Neural cell (in vitro differentiated cells): ENCODE measurements around the gene SUV39H1. TPM values are rescaled to one million over a fixed set of nuclear protein-coding genes. Genes with fewer than 3 reads are reported as not detected.
"Not testable (repeated sequence)": the region's sequence is repeated elsewhere in the genome, so short reads cannot be mapped to it uniquely, and the experiment has no call there.

Source experiments
- H2AFZ ChIP-seq: fragments of 200-600, 300-800 bp; sonication (generic), shearing (Covaris generic); 2 replicates; pipeline ENCODE4 v1.6.0; 2014; ENCODE audit warnings: low read depth, mild to moderate bottlenecking, antibody characterized with exemption, low read length, moderate library complexity
- H3F3A ChIP-seq: fragments of 200-600 bp; shearing (Covaris generic); 2 replicates; pipeline ENCODE4 v1.6.1; 2016; ENCODE audit warnings: mild to moderate bottlenecking, moderate library complexity, mixed read lengths, antibody characterized with exemption, low read length; ENCODE audit not compliant: insufficient read depth, poor library complexity, severe bottlenecking
- H3K27ac ChIP-seq: fragments of 200-600, 300-800 bp; sonication (generic), shearing (Covaris generic); 2 replicates; pipeline ENCODE4 v1.5.1; 2014; ENCODE audit warnings: mild to moderate bottlenecking, low read length, moderate library complexity
- H3K27me3 ChIP-seq: fragments of 300-800, 200-600 bp; sonication (generic), shearing (Covaris generic); 2 replicates; pipeline ENCODE4 v1.6.0; 2014; ENCODE audit warnings: mild to moderate bottlenecking, low read depth, low read length, moderate library complexity; ENCODE audit not compliant: insufficient read depth
- H3K36me3 ChIP-seq: fragments of 300-800, 200-600 bp; sonication (generic), shearing (Covaris generic); 2 replicates; pipeline ENCODE4 v1.5.1; 2014; ENCODE audit warnings: mild to moderate bottlenecking, antibody characterized with exemption, low read length, moderate library complexity; ENCODE audit not compliant: insufficient read depth
- H3K4me2 ChIP-seq: fragments of 300-800, 200-600 bp; sonication (generic), shearing (Covaris generic); 2 replicates; pipeline ENCODE4 v1.6.0; 2014; ENCODE audit warnings: mild to moderate bottlenecking, low read length
- H3K4me3 ChIP-seq: fragments of 300-800, 200-600 bp; sonication (generic), shearing (Covaris generic); 2 replicates; pipeline ENCODE4 v1.5.1; 2014; ENCODE audit warnings: mild to moderate bottlenecking, low read length, moderate library complexity
- H3K79me2 ChIP-seq: fragments of 200-600 bp; shearing (Covaris generic); replicated peaks from 2 replicates; pipeline ENCODE4 v1.6.0; 2014; ENCODE audit warnings: mild to moderate bottlenecking, low read length, moderate library complexity; ENCODE audit not compliant: insufficient read depth
- H3K9ac ChIP-seq: fragments of 300-800, 200-600 bp; sonication (generic), shearing (Covaris generic); 2 replicates; pipeline ENCODE4 v1.6.1; 2016; ENCODE audit warnings: mild to moderate bottlenecking, low read length, mixed read lengths
- H3K9me2 ChIP-seq: fragments of 200-600 bp; shearing (Covaris generic); 2 replicates; pipeline ENCODE4 v1.6.1; 2016; ENCODE audit warnings: mild to moderate bottlenecking, low read length, mixed read lengths; ENCODE audit not compliant: insufficient read depth
- H3K9me3 ChIP-seq: fragments of 200-600, 300-800 bp; sonication (generic), shearing (Covaris generic); 2 replicates; pipeline ENCODE4 v1.6.1; 2016; ENCODE audit warnings: mild to moderate bottlenecking, mixed run types, low read length, moderate library complexity, mixed read lengths
- H4K20me1 ChIP-seq: fragments of 200-600 bp; shearing (Covaris generic); 2 replicates; pipeline ENCODE4 v1.6.1; 2016; ENCODE audit warnings: mild to moderate bottlenecking, mixed run types; ENCODE audit not compliant: insufficient read depth
- CTCF ChIP-seq: fragments of 450-650 bp; IDR thresholded peaks from 2 replicates; pipeline ENCODE4 v1.5.1; 2014; ENCODE audit warnings: antibody characterized with exemption, mild to moderate bottlenecking, moderate library complexity; ENCODE audit not compliant: poor library complexity, severe bottlenecking
- EP300 ChIP-seq: fragments of 450-650 bp; conservative IDR thresholded peaks from 2 replicates; pipeline ENCODE4 v1.6.1; 2014; ENCODE audit warnings: antibody characterized with exemption, mild to moderate bottlenecking, moderate library complexity; ENCODE audit not compliant: poor library complexity, severe bottlenecking
- EZH2 ChIP-seq: fragments of 200-600, 300-800 bp; shearing (Covaris generic), sonication (generic); IDR thresholded peaks from 2 replicates; pipeline ENCODE4 v1.6.1; 2014; ENCODE audit warnings: antibody characterized with exemption, low read length, borderline replicate concordance, mild to moderate bottlenecking; ENCODE audit not compliant: insufficient read depth, poor library complexity, severe bottlenecking
- MXI1 ChIP-seq: fragments of 450-650 bp; conservative IDR thresholded peaks from 2 replicates; pipeline ENCODE4 v1.6.1; 2014; ENCODE audit warnings: antibody characterized with exemption, mild to moderate bottlenecking; ENCODE audit not compliant: poor library complexity, severe bottlenecking
- POLR2AphosphoS5 ChIP-seq: IDR thresholded peaks from 2 replicates; pipeline ENCODE4 v1.6.1; 2012
- RAD21 ChIP-seq: fragments of 450-650 bp; conservative IDR thresholded peaks from 2 replicates; pipeline ENCODE4 v1.6.1; 2014; ENCODE audit warnings: antibody characterized with exemption, mild to moderate bottlenecking, moderate library complexity
- REST ChIP-seq: IDR thresholded peaks from 2 replicates; pipeline ENCODE4 v1.6.1; 2012; ENCODE audit warnings: borderline replicate concordance
- SMC3 ChIP-seq: fragments of 450-650 bp; conservative IDR thresholded peaks from 2 replicates; pipeline ENCODE4 v1.6.1; 2014; ENCODE audit warnings: antibody characterized with exemption, mild to moderate bottlenecking, moderate library complexity; ENCODE audit not compliant: poor library complexity
- TAF1 ChIP-seq: IDR thresholded peaks from 2 replicates; pipeline ENCODE4 v1.6.1; 2012; ENCODE audit warnings: low read depth
- polyA plus RNA-seq: library from polyadenylated mRNA; depleted of rRNA; stranded (reverse); fragments of >200 nt; gene quantifications from 2 replicates; pipeline ENCODE4 v1.2.3, GENCODE V29; 2014

Gene SUV39H1
- polyA plus RNA-seq, 1 donor from 2014 or later = 3.2 TPM

GRCh38 chrX:48688531-48689150 lies 7.9 kb upstream of the SUV39H1 start:
- Histone ChIP-seq H3K4me3 (no peak overlapping the region), H3K9me3 (no peaks in the 10 kb centered on the region)
- no peak for TF ChIP-seq SMC3
- no peak for TF ChIP-seq EZH2
- no peak for TF ChIP-seq TAF1
- no peak for TF ChIP-seq MXI1
- TF ChIP-seq REST = no peak
- no peak for TF ChIP-seq CTCF
- TF ChIP-seq RAD21 = no peak
- no peak for TF ChIP-seq POLR2AphosphoS5
- no peak for TF ChIP-seq EP300

GRCh38 chrX:48689208-48689920 lies 7.2 kb upstream of the SUV39H1 start:
- H2AFZ ChIP-seq = no peak overlapping the region
- no peak overlapping the region for H3K27ac ChIP-seq
- H3K9me3 ChIP-seq = no peaks in the 10 kb centered on the region
- H3K27me3 ChIP-seq = no peaks in the 10 kb centered on the region
- no peak for TF ChIP-seq CTCF
- H4K20me1 ChIP-seq = no peaks in the 10 kb centered on the region
- H3K79me2 ChIP-seq = no peaks in the 10 kb centered on the region
- H3F3A ChIP-seq = no peaks in the 10 kb centered on the region
- H3K9me2 ChIP-seq = no peaks in the 10 kb centered on the region
- no peak overlapping the region for H3K4me3 ChIP-seq
- H3K36me3 ChIP-seq = no peaks in the 10 kb centered on the region
- H3K4me2 ChIP-seq = no peak overlapping the region
- no peak overlapping the region for H3K9ac ChIP-seq

More at GRCh38 chrX:48688531-48689150, 7.9 kb upstream of the SUV39H1 start:
- no peak overlapping the region for H3K4me2 ChIP-seq
- no peaks in the 10 kb centered on the region for H3K36me3 ChIP-seq
- H2AFZ ChIP-seq = no peak overlapping the region
- H3K27me3 ChIP-seq = no peaks in the 10 kb centered on the region
- no peaks in the 10 kb centered on the region for H3K9me2 ChIP-seq
- no peak overlapping the region for H3K27ac ChIP-seq
- H3F3A ChIP-seq = no peaks in the 10 kb centered on the region
- H4K20me1 ChIP-seq = no peaks in the 10 kb centered on the region
- H3K79me2 ChIP-seq = no peaks in the 10 kb centered on the region
- no peak overlapping the region for H3K9ac ChIP-seq

- H3K9me3 ChIP-seq, H3F3A ChIP-seq, H3K9ac ChIP-seq, H3K4me3 ChIP-seq, H4K20me1 ChIP-seq, H3K36me3 ChIP-seq, H3K4me2 ChIP-seq, H3K27me3 ChIP-seq, H3K79me2 ChIP-seq, H2AFZ ChIP-seq, H3K27ac ChIP-seq, H3K9me2 ChIP-seq: not testable (repeated sequence)
Observed at GRCh38 chrX:48691746-48692145, 4.8 kb upstream of the SUV39H1 start.
